Effector memory CD8-positive, alpha-beta T cell (primary cell): ENCODE measurements around the gene RFXANK.

Source experiments
- ATAC-seq: fragments of 150-1000 bp; cut with Tn5 transposase; replicated peaks from 2 replicates; pipeline ENCODE4 v1.10.0; 2021; ENCODE audit warnings: mild to moderate bottlenecking, moderate library complexity
- DNase-seq, 3 experiments: peaks; one replicate each; pipeline ENCODE4 v3.0.0; 2021
- H3K27ac Mint-ChIP-seq, 2 donors: one replicate each; pipeline ENCODE4 v1.8.0; 2022; ENCODE audit warnings: mild to moderate bottlenecking in 2 of 2, mixed read lengths in 2 of 2, moderate library complexity in 2 of 2
- H3K27me3 Mint-ChIP-seq, 2 donors: one replicate each; pipeline ENCODE4 v1.8.0; 2022; ENCODE audit warnings: mixed read lengths in 2 of 2
- H3K36me3 Mint-ChIP-seq: one replicate; pipeline ENCODE4 v1.8.0; 2022; ENCODE audit warnings: mild to moderate bottlenecking, moderate library complexity, mixed read lengths; ENCODE audit not compliant: insufficient read depth
- H3K4me1 Mint-ChIP-seq, 2 donors: one replicate each; pipeline ENCODE4 v1.8.0; 2022; ENCODE audit warnings: low read depth in 2 of 2, mixed read lengths in 2 of 2
- H3K4me3 Mint-ChIP-seq, 2 donors: one replicate each; pipeline ENCODE4 v1.8.0; 2022; ENCODE audit warnings: mild to moderate bottlenecking in 2 of 2, mixed read lengths in 2 of 2, moderate library complexity in 2 of 2
- H3K9me3 Mint-ChIP-seq, 2 donors: one replicate each; pipeline ENCODE4 v1.8.0; 2022; ENCODE audit warnings: mixed read lengths in 2 of 2

Gene RFXANK

GRCh38 chr19:19176950-19177349 is 15.1 kb upstream of the RFXANK start:
- peaks cover 2 to 3% of the 10 kb centered on the region in 2 donors for H3K4me1 Mint-ChIP-seq

DNA sequence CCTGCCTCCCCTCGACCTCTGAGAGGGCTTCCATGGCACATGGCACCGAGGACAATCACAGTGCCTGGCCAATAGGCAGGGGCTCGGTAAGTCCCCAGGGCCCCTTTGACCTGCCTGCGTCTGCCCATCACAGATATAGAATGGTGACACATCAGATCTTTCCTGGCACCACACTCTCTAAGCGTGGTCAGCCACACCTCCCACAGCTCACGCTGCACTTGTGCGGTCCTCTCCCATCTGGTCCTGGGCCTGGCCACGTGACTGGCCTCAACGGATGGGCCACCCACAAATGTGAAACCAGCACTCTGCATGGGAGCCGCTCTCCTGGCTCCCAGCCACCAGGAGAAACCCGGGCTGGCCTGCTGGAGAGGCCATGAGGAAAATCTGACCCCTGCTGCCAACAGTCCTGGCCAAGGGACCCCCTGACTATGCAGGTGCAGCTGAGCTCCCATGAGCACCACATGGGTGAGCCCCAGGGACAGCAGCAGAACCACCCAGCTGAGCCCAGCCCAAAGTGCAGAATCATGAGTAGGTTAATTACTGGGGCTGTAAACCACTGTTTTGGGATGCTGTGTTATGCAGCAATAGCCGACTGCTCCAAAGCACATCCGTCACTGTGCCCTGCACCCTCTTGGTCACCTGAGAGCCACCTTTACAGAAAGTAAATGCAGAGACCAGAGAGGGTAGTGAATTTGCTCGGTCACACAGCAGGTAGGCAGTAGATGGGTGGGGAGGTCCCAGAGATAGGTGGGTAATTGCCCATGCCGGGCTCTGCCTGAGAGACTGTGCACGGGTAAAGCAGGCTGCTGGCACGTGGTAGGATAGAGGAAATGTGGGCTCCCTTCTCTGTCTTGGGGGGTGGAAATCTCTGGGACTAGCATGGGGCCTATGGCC is 12.3 kb upstream of the RFXANK start:
- peak overlapping the region in 1 of 2 donors; percentile 41 for H3K27ac Mint-ChIP-seq
- no peaks in the 10 kb centered on the region for H3K27me3 Mint-ChIP-seq
- H3K4me3 Mint-ChIP-seq, result no peak overlapping the region
- no peaks in the 10 kb centered on the region for H3K9me3 Mint-ChIP-seq
- peaks cover 27% of the 10 kb centered on the region for H3K36me3 Mint-ChIP-seq
- peaks cover 3 to 5% of the 10 kb centered on the region in 2 donors for H3K4me1 Mint-ChIP-seq
- DNase-seq (no peak), ATAC-seq (no peak)

More at GRCh38 chr19:19176950-19177349, 15.1 kb upstream of the RFXANK start:
- Mint-ChIP-seq H3K9me3 (no peaks in the 10 kb centered on the region), H3K27ac (no peak overlapping the region), H3K27me3 (no peaks in the 10 kb centered on the region), H3K4me3 (no peak overlapping the region), H3K36me3 (peaks cover 20% of the 10 kb centered on the region)
- ATAC-seq, result no peak
- no peak for DNase-seq

DNA sequence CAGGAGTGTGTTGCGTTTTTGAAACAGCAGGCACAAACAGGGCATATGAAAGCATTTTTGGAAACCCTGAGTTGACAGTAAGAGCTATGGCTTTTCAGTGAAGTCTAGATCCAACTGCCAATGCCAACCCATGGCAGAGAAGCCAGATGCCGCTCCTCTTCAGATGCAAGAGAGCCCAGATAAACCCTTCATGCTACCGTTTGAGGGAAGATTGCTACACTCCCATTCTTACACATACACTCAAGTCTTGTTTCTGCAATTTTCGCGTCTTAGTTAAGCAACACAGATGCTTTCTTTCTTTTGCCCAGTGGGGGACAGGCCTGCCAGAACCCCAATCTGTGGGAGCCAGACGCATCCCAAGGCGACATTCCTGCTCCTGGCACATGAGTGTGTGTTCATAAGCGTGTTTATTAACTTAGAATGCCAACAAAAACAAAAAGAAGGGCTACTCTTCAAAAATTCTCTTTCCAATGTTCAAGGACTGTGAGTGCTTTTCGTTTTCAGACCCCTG is 10.5 kb upstream of the RFXANK start:
- no peak for DNase-seq
- Mint-ChIP-seq H3K27ac (no peak overlapping the region), H3K4me3 (no peak overlapping the region), H3K9me3 (no peaks in the 10 kb centered on the region), H3K27me3 (no peaks in the 10 kb centered on the region), H3K36me3 (peaks cover 36% of the 10 kb centered on the region), H3K4me1 (peaks cover 8 to 10% of the 10 kb centered on the region in 2 donors)
- no peak for ATAC-seq

DNA sequence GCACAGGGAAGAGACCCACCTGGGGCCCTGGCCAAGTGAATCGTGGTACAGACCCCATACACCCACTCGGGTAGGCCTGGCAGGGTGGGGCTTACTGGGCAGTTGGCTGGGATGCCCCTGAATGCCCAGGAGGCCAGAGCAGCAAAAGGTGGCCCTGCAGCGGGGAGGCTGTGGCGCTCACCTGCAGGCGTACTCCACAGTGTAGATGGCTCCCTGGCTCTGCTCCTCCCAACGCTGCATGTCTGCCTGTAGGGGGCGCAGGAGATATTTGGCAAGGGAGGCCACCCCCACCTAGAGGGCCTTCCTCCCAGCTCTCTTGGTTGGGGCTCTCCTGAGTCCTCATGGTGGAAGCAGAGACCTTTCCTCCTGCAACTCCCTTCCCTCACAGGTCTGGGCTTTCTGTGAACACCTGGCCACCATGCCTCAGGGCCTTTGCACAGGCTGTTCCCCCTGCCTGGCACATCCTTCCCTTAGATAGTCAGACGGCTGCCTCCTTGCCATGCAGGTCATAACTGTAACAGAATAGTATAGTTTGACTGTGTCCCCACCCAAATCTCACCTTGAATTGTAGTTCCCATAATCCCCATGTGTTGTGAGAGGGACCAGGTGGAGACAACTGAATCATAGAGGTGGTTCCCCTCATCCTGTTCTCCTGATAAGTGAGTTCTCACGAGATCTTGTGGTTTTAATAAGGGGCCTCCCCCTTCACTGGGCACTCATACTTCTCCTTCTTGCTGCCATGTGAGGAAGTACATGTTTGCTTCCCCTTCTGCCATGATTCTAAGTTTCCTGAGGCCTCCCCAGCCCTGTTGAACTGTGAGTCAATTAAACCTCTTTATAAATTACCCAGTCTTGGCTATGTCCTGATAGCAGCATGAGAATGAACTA is 6.0 kb upstream of the RFXANK start:
- peaks cover 23 to 25% of the 10 kb centered on the region in 2 donors for H3K4me1 Mint-ChIP-seq
- ATAC-seq (peak; percentile 93), DNase-seq (peak; percentile 52 to 60 (median 54))
- peaks cover 42% of the 10 kb centered on the region for H3K36me3 Mint-ChIP-seq
- H3K27ac Mint-ChIP-seq, result peak overlapping the region in 1 of 2 donors; percentile 86
- no peak overlapping the region for H3K4me3 Mint-ChIP-seq
- H3K9me3 Mint-ChIP-seq, result no peaks in the 10 kb centered on the region
- no peaks in the 10 kb centered on the region for H3K27me3 Mint-ChIP-seq

DNA sequence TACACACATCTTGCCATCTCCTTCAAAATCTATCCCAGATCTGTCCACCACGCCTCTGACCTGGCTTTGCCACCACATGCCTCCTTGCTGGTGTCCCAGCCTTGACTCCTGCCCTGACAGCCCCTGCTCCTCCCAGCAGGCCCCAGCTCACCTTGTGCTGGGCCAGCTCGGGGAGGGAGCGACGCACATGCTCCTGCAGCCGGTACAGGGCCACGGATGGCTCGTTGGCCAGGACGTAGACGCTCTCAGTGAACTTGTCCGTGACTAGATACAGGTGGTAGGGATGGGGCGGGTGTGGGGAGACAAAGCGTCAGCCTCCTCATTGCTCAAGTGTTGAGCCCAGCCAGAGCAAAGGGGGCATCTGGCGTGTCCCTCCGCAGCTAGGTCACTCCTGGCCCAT is 5.3 kb upstream of the RFXANK start:
- no peaks in the 10 kb centered on the region for H3K9me3 Mint-ChIP-seq
- DNase-seq, result no peak
- H3K4me1 Mint-ChIP-seq, result peaks cover 25 to 31% of the 10 kb centered on the region in 2 donors
- no peaks in the 10 kb centered on the region for H3K27me3 Mint-ChIP-seq
- H3K27ac Mint-ChIP-seq, result peak overlapping the region in 1 of 2 donors; percentile 86
- H3K36me3 Mint-ChIP-seq, result peaks cover 38% of the 10 kb centered on the region
- ATAC-seq, result no peak
- H3K4me3 Mint-ChIP-seq, result no peak overlapping the region

DNA sequence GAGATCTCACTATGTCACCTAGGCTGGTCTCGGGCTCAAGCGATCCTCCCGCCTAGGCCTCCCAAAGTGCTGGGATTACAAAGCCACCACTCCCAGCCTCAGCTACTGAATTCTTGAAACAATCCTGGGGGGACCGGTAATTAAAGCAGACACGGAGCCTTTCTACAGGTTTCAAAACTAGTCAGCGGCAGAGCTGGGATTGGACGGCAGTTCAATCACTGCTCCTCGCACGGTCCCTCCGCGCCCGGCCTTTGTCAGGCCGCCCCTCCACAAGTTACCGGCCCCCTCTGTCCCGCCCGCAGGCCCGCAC is 335 bp upstream of the RFXANK start:
- peaks cover 30 to 32% of the 10 kb centered on the region in 2 donors for H3K4me1 Mint-ChIP-seq
- peak overlapping the region; percentile 96 for H3K4me3 Mint-ChIP-seq
- no peaks in the 10 kb centered on the region for H3K9me3 Mint-ChIP-seq
- DNase-seq, result no peak
- no peak for ATAC-seq
- no peaks in the 10 kb centered on the region for H3K27me3 Mint-ChIP-seq
- peak overlapping the region; percentile 99 to 100 for H3K27ac Mint-ChIP-seq
- peaks cover 36% of the 10 kb centered on the region for H3K36me3 Mint-ChIP-seq

DNA sequence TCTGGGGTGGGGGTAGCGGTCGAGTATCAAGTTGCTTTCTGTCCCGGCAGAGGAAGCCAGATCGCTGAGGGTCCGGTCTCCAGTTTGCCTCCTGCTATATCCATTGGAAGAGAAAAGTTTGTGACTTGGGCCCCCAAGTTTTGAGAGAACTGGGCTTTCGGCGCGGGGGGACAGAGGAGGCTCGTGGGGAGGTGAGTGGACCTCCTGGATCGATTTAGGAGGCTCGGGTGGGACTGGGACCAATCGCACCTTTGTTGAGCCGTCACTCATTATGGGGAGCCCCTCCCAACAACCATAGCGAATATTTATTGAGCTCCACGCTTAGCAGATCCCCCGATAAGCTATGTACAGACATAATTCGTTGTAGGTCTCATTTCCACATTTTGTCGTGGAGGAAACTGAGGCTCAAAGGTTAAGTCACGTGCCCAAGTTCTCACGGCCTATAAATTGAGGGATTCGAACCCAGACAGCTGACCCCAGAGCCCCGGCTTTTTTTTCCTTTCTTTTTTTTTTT is 909 bp downstream of the RFXANK start:
- H3K4me1 Mint-ChIP-seq, result peaks cover 27 to 29% of the 10 kb centered on the region in 2 donors
- peak in 1 of 3 experiments; percentile 12 for DNase-seq
- no peaks in the 10 kb centered on the region for H3K9me3 Mint-ChIP-seq
- H3K27ac Mint-ChIP-seq, result peak overlapping the region; percentile 99 to 100
- no peaks in the 10 kb centered on the region for H3K27me3 Mint-ChIP-seq
- ATAC-seq, result no peak
- peak overlapping the region; percentile 96 for H3K4me3 Mint-ChIP-seq
- peaks cover 36% of the 10 kb centered on the region for H3K36me3 Mint-ChIP-seq

- H3K4me1 Mint-ChIP-seq, result peaks cover 29% of the 10 kb centered on the region in 2 donors
- ATAC-seq (no peak), DNase-seq (no peak)
- H3K4me3 Mint-ChIP-seq, result peak overlapping the region; percentile 96
- H3K27me3 Mint-ChIP-seq, result no peaks in the 10 kb centered on the region
- H3K36me3 Mint-ChIP-seq, result peaks cover 30% of the 10 kb centered on the region
- peak overlapping the region; percentile 1 to 99 for H3K27ac Mint-ChIP-seq
- no peaks in the 10 kb centered on the region for H3K9me3 Mint-ChIP-seq
These were observed 1.9 kb downstream of the RFXANK start for GRCh38 chr19:19193926-19194325.

DNA sequence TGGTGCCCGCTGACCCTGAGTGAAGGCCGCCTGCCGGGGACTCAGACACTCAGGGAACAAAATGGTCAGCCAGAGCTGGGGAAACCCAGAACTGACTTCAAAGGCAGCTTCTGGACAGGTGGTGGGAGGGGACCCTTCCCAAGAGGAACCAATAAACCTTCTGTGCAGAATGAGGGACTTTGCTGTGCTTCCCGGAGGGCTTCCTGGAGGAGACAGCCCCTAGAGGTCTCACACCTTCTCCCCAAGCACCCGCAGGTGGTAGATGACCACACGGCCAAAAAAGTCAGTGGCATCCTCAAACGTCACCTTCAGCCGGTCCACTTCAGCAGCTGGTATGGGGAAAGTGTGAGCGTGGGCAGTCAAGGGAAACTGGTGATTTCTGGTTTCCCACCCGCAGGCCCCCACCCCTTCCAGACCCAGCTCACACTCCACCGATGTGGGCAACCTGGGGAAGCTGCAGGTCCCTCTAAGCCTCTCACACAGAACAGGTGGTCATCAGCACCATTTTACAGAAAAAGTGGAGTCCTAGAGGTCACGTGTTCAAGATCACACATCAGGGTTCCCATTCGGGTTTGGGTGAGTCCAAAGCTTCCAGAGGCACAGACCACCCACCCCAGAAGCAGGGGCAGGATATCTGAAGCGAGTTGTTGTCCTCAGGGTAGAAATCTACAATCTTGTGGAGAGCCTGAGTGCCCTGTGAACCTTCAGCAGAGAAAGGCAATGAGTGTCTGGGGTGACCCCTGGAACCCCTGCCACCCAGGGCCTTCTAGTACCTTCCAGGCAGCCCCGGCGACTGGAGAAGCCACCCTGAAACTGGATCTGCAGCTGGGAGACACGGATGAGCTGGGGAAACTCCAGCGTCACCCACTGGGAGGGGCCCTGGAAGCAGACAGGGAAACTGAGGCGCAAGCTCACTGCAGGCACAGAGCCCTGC is 9.9 kb downstream of the RFXANK start:
- Mint-ChIP-seq H3K36me3 (peaks cover 12% of the 10 kb centered on the region), H3K4me1 (peaks cover 16 to 30% of the 10 kb centered on the region in 2 donors), H3K27me3 (peaks cover 0 to 4% of the 10 kb centered on the region in 2 donors), H3K4me3 (peak overlapping the region; percentile 91 to 93), H3K9me3 (peaks cover under 1% of the 10 kb centered on the region in 2 donors), H3K27ac (peak overlapping the region; percentile 74 to 92)
- DNase-seq (no peak), ATAC-seq (no peak)

DNA sequence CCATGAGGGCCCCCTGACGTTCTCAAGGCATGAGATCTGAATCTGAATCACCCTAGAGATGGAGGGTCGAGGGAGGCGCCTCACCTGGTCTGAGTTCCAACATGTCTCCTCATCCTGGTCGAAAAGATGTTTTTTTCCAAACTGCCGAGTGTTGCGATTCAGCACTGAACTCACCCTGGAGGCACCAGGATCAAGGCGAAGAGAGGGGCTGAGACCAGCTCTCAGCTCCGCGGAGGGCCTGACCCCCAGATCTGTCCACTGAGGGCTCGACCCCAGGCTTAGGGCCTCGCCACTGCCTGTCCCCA is 10.6 kb downstream of the RFXANK start:
- H3K4me1 Mint-ChIP-seq, result peaks cover 23 to 37% of the 10 kb centered on the region in 2 donors
- peaks cover 12% of the 10 kb centered on the region for H3K36me3 Mint-ChIP-seq
- H3K27ac Mint-ChIP-seq, result peak overlapping the region; percentile 74 to 92
- ATAC-seq (no peak), DNase-seq (no peak)
- peak overlapping the region; percentile 91 to 93 for H3K4me3 Mint-ChIP-seq
- H3K9me3 Mint-ChIP-seq, result peaks cover 7% of the 10 kb centered on the region in 2 donors
- H3K27me3 Mint-ChIP-seq, result peaks cover 0 to 11% of the 10 kb centered on the region in 2 donors

DNA sequence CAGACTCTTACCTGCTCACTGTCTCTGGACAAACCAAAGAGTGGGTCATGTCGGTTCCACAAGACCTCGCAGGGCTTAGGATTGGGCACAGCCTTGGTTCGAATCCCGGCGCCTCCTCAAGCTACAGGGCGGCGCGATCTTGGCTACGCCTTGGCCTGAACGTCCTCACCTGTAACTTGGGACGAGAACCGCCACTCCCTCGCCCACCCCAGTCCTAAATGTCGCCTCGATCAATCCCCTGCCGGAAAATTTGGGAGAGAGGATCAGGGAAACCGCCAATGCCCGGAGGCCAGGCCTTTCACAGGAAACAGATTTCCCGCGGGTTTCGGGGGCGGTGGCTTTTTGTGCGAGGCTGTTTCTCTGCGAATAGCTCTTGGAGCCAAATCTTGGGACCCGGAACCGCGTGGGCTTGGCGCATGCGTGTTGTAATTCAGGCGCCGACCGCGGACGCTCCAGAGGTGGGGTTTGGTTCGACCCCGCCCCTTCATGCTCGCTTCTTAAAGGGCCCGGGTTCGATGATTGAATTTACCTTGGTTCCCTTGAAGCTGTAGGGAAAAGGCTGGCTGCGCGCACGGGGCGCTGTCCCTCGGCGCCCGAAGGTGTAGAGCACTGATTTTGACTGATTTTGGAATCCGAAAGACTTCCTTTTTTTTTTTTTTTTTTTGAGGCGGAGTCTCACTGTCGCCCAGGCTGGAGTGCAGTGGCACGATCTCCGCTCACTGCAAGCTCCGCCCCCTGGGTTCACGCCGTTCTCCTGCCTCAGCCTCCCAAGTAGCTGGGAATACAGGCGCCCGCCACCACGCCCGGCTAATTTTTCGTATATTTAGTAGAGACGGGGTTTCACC is 11.2 kb downstream of the RFXANK start, which contains the start of gene NR2C2AP:
NR2C2AP (minus strand) TSS at position 403 of the 845 bp plus-strand sequence; CDS start at position 49, 354 bp downstream.
- ATAC-seq (peak; percentile 94), DNase-seq (peak; percentile 86 to 89 (median 87))
- peaks cover 0 to 13% of the 10 kb centered on the region in 2 donors for H3K27me3 Mint-ChIP-seq
- H3K27ac Mint-ChIP-seq, result peak within 1 kb of the TSS; percentile 74 to 92
- peaks cover 26 to 40% of the 10 kb centered on the region in 2 donors for H3K4me1 Mint-ChIP-seq
- H3K36me3 Mint-ChIP-seq, result peaks cover 12% of the 10 kb centered on the region
- peak within 1 kb of the TSS; percentile 91 to 93 for H3K4me3 Mint-ChIP-seq
- peaks cover 8 to 10% of the 10 kb centered on the region in 2 donors for H3K9me3 Mint-ChIP-seq
